Lower leg skin (tissue), 4 donors: ENCODE results near the gene WWOX. TPM values are rescaled to one million over a fixed set of nuclear protein-coding genes. Genes with fewer than 3 reads are reported as not detected.

Experiments
- DNase-seq, 2 donors: peaks; one replicate each; pipeline ENCODE4 v3.0.0-alpha.2; 2019; ENCODE audit warnings: low spot score in 2 of 2
- H3K4me3 ChIP-seq: fragments of 200-600 bp; sonication (generic); 2 replicates; pipeline ENCODE4 v1.5.1; 2017; ENCODE audit warnings: mild to moderate bottlenecking, low read depth; ENCODE audit not compliant: poor library complexity, severe bottlenecking
- CTCF ChIP-seq, 3 donors: fragments of 450-650 bp; IDR thresholded peaks; one replicate each; pipeline ENCODE4 v1.5.1; 2016; ENCODE audit warnings: antibody characterized with exemption in 3 of 3, mild to moderate bottlenecking in 3 of 3, moderate library complexity in 2 of 3
- POLR2A ChIP-seq, 2 donors: fragments of 450-650 bp; IDR thresholded peaks; one replicate each; pipeline ENCODE4 v1.6.1; 2016 to 2017; ENCODE audit warnings: antibody characterized with exemption in 2 of 2, mild to moderate bottlenecking in 1 of 2, moderate library complexity in 1 of 2
- WGBS, 2 donors: methylation state at CpG; one replicate each; pipeline ENCODE4 v1.1.5; 2018; 5-methylcytosine and 5-hydroxymethylcytosine counted together
- intact Hi-C: fragments of 100-400 bp; cut with DNase I; formaldehyde crosslinking; loops from one replicate; pipeline ENCODE4 v1.15.0; 2023; ENCODE audit warnings: low total_unique reads
- total RNA-seq, 4 donors: library from RNA; depleted of rRNA; stranded (reverse); fragments of >200 nt; gene quantifications; one replicate each; pipeline ENCODE4 v1.1.0, GENCODE V29; 2016

The WWOX gene
- total RNA-seq, 4 donors from 2014 or later, result 21.0 to 82.7 (median 36.1) TPM

- no peak overlapping the region for H3K4me3 ChIP-seq
- TF ChIP-seq CTCF (IDR thresholded peaks at IDR 0.05), result no peak
- TF ChIP-seq POLR2A (IDR thresholded peaks at IDR 0.05), result no peak
- intact Hi-C loops, result no loop called here
- WGBS, 2 donors, result 65 to 69% methylated on average over 12 of the region's 12 CpGs
- DNase-seq, result no peak
These were observed 721 bp upstream of the WWOX start for GRCh38 chr16:78098595-78099270.

GRCh38 chr16:78100112-78100467 lies 636 bp downstream of the WWOX start:
- 12 to 16% methylated on average over 12 of the region's 12 CpGs for WGBS, 2 donors
- TF ChIP-seq POLR2A (IDR thresholded peaks at IDR 0.05) (no peak), CTCF (IDR thresholded peaks at IDR 0.05) (no peak)
- intact Hi-C loops, result no loop called here
- H3K4me3 ChIP-seq, result peak overlapping the region; percentile 93
- no peak for DNase-seq

- WGBS, 2 donors, result 54 to 58% methylated on average over 5 of the region's 5 CpGs
- DNase-seq, result no peak
- intact Hi-C loops, result no loop called here
- TF ChIP-seq POLR2A (IDR thresholded peaks at IDR 0.05) (no peak), CTCF (IDR thresholded peaks at IDR 0.05) (no peak)
- no peak overlapping the region for H3K4me3 ChIP-seq
These were observed 2.7 kb downstream of the WWOX start for GRCh38 chr16:78102122-78102660.

GRCh38 chr16:78102865-78103264 lies 3.4 kb downstream of the WWOX start:
- 68 to 70% methylated on average over 11 of the region's 11 CpGs for WGBS, 2 donors

GRCh38 chr16:78105517-78105916 lies 6.1 kb downstream of the WWOX start:
- no peak overlapping the region for H3K4me3 ChIP-seq
- no peak for TF ChIP-seq CTCF (IDR thresholded peaks at IDR 0.05)
- TF ChIP-seq POLR2A (IDR thresholded peaks at IDR 0.05), result no peak
- intact Hi-C loops, result no loop called here
- WGBS, 2 donors, result 45 to 60% methylated on average over 4 of the region's 4 CpGs
- DNase-seq, result no peak

More at GRCh38 chr16:78102865-78103264, 3.4 kb downstream of the WWOX start:
- intact Hi-C loops, result no loop called here
- DNase-seq, result no peak
- TF ChIP-seq CTCF (IDR thresholded peaks at IDR 0.05), result no peak
- TF ChIP-seq POLR2A (IDR thresholded peaks at IDR 0.05), result no peak
- no peak overlapping the region for H3K4me3 ChIP-seq

- 75 to 78% methylated on average over 8 of the region's 8 CpGs for WGBS, 2 donors
- intact Hi-C loops, result no loop called here
- no peak for DNase-seq
- no peak for TF ChIP-seq POLR2A (IDR thresholded peaks at IDR 0.05)
- TF ChIP-seq CTCF (IDR thresholded peaks at IDR 0.05), result no peak
- H3K4me3 ChIP-seq, result no peak overlapping the region
These were observed 7.2 kb downstream of the WWOX start for GRCh38 chr16:78106686-78107085.
